GM18858 (cell line): ENCODE results near the gene RBMX.

ENCODE experiments used
- ATAC-seq: cut with Tn5 transposase; IDR thresholded peaks from one replicate; pipeline ENCODE4 v1.9.1; 2021; ENCODE audit not compliant: unreplicated experiment

RBMX gene

GRCh38 chrX:136849395-136849794 lies 31.1 kb downstream of the RBMX start:
- ATAC-seq: no peak

GRCh38 chrX:136847874-136848273 lies 32.7 kb downstream of the RBMX start:
- no peak for ATAC-seq

- no peak for ATAC-seq
These were observed 41.3 kb downstream of the RBMX start for GRCh38 chrX:136839196-136839595.

GRCh38 chrX:136835761-136836160 lies 44.8 kb downstream of the RBMX start:
- no peak for ATAC-seq

GRCh38 chrX:136829413-136829812 lies 51.1 kb downstream of the RBMX start:
- no peak for ATAC-seq

GRCh38 chrX:136828830-136829229 lies 51.7 kb downstream of the RBMX start:
- no peak for ATAC-seq

GRCh38 chrX:136827026-136827425 lies 53.5 kb downstream of the RBMX start:
- no peak for ATAC-seq

GRCh38 chrX:136825771-136826170 lies 54.8 kb downstream of the RBMX start:
- no peak for ATAC-seq
